Stimulated activated CD8-positive, alpha-beta memory T cell treated with anti-CD3 and anti-CD28 coated beads, Interleukin-12 subunit alpha, Interleukin-12 subunit beta, amount 100 ng/mL, for 24 hours (primary cell): ENCODE results near the gene CRKL.

ENCODE experiments used
- DNase-seq: peaks from one replicate; pipeline ENCODE4 v3.0.0-alpha.2; 2020; ENCODE audit errors: extremely low read depth

Gene CRKL

DNA sequence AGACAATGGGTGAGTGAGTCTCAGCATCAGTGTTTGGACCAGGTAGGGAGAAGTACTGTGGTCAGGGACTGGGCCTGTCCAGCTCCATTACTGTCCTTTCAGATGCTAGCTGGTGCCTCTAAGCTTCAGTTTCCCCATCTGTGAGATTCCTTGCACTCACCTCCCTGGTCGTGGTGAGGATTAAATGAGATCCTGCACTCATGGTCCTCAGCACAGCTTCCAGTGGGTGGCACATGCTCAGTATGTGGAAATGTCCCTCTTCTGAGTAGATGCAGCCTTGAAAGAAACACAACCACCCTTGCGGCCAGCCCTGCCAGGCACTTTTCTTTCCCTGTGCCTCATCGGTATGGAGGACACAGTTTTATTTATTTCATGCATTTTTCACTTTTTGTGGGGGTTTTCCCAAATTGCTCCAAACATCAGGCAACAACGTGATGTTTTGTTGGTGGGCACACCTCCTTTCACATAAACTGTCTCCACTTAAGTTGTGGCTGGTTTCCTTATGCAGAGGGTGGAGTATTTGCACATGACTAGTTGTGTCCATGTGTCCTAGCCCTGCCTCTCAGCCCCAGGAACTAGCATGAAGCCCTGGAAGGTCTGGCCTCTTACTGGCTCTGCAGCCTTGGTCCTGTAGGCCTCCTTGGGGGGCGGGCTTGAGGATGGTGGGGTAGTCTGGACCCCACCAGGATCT lies 66.0 kb downstream of the CRKL start:
- no peak for DNase-seq

DNA sequence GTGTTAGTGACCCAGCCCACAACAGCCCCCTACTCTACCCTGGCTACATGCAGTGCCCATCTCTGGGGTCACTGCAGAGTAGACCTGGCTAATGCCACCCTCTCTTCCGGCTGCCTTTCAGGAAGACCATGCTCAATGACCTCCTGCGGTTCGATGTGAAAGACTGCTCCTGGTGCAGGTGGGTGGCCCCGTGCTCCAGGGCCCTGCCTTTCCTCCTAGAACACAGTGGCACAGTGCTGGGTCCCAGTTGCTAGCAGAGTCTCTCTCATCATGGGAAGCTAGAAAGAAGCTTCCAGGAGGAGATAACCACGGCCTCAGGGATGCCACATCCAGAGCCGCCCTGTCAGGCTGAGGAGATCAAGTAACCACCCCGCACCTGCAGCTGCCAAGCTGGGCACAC lies 68.5 kb downstream of the CRKL start:
- no peak for DNase-seq

DNA sequence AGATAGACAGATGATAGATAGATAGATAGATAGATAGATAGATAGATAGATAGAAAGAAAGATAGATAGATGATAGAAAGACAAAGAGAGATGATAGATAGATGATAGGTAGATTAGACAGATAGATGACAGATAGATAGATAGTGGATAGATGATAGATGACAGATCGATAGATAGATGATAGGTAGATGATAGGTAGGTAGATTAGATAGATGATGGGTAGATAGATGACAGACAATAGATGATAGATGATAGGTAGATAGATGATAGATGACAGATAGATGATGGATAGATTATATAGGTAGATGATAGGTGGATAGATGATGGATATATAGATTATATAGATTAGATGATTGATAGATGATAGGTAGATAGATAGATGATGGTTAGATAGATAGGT lies 69.2 kb downstream of the CRKL start:
- DNase-seq: no peak

DNA sequence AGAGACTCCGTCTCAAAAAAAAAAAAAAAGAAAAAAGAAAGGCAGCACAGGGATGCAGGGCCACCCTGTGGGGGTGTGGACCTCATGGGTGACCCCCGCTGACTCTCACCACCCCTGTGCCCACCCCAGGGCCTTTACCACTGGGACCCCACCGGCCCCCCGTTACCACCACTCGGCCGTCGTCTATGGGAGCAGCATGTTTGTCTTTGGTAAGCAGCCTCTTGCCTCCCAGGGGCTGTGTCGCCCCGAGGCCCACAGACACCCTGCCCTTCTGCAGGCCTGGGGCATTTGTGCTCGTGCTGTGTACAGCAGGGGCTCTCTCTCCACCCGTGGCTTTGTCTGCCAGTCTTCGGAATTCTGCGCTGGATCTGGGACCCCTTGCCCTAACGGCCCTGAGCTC lies 70.2 kb downstream of the CRKL start:
- no peak for DNase-seq

DNA sequence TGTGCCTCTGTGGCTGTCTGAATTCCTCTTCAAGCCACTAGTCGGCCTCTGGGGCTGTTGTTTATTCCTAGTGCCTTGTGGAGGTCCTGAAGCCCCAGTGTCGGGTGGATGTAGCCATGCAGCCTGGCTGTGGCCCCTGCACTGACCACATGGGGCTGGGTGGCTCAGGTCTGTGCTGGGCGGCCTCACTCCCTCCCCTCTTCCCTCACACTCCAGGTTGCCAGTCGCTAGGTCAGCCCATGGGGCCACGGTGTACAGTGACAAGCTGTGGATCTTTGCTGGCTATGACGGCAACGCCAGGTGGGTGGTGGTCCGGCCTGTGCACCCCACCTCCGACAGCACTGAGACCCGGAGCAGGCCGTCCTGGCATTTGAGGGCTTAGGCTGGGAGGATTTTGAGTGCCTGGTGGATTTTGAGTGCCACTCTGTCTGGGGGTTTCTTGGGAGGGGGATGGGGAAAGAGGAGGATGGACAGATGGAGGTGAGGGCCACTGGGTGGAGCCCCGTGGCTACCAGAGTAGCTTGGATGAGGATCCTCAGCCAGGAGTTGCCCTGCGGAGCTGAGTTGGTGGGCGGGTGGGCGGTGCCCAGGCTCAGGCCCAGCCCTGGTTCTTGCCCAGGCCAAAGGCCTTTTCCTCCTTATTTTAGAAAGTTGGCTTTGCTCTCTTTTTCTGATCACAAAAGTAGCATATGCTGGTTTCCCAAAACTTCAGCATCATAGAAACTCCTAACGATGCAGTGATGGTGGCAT lies 71.5 kb downstream of the CRKL start:
- no peak for DNase-seq

- no peak for DNase-seq
These were observed 72.3 kb downstream of the CRKL start for GRCh38 chr22:20989323-20990138.

GRCh38 chr22:20990184-20991180 lies 73.3 kb downstream of the CRKL start:
- no peak for DNase-seq

DNA sequence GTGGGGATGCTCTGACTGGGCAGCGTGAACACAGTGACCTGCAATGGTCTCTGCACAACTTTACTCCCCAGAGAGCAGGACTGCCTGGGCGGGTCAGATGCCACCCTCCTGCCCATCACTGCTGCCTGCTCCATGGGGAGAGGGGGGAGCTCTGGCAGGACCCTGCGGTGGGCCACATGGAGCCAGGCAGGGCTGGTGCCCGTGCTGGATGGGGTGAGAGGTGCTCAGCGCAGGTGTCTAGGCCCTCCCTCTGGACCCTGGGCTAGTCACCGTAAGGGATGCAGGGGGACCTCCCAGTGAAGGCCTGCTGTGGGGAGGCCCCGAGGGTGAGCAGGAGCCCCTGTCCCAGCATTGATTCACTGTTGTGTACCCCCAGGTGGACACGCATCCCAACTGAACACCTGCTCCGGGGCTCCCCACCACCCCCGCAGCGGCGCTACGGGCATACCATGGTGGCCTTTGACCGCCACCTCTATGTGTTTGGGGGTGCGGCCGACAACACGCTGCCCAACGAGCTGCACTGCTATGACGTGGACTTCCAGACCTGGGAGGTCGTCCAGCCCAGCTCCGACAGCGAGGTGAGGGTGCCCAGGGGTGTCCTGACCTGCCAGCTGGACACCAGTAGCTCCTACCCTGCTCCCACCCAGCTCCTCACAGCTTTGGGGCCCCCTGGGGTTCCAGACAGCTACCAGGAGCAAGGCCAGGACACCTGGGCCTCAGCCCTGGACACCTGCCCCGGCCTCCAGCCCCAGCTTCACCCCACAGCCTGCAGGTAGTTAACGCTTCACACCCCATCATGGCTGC lies 74.2 kb downstream of the CRKL start:
- no peak for DNase-seq

- DNase-seq: no peak
These were observed 74.8 kb downstream of the CRKL start for GRCh38 chr22:20992056-20992442.

DNA sequence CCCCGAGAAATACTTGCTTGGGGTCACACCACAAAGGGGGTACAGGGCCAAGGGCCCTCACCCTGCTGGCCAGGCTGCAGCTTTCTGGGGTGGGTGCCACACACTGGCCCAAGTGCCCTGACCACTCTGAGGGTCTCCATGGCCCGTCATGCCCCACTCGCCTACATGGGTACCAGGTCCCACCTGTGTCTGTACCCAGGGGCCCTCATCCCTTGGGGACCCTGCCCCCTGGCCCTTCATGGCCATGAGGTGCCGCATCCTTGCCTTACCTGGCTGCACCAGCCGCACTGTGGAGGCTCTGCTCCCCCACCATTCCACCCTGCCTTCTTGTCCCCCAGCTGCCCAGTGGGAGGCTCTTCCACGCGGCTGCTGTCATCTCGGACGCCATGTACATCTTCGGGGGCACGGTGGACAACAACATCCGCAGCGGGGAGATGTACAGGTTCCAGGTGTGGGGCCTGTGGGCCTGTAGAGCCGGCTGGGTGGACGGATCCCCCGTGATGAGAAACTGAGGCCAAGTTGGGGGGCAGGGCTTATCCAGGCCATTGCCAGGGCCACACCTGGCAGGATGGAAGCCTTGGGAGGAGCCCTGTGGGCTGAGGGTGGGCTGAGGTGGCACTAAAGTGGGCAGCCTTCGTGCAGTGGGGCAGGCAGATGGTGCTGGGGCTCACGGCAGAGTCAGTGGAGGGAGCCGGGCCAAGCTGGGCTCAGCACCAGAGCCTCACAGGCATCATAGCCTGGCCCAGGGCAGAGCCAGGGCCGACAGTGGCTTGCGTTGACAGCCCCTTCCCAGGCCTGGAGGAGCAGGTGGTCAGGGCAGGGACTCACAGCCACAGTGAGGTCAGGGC lies 75.5 kb downstream of the CRKL start:
- no peak for DNase-seq

- DNase-seq: no peak
These were observed 76.3 kb downstream of the CRKL start for GRCh38 chr22:20993304-20994127.

DNA sequence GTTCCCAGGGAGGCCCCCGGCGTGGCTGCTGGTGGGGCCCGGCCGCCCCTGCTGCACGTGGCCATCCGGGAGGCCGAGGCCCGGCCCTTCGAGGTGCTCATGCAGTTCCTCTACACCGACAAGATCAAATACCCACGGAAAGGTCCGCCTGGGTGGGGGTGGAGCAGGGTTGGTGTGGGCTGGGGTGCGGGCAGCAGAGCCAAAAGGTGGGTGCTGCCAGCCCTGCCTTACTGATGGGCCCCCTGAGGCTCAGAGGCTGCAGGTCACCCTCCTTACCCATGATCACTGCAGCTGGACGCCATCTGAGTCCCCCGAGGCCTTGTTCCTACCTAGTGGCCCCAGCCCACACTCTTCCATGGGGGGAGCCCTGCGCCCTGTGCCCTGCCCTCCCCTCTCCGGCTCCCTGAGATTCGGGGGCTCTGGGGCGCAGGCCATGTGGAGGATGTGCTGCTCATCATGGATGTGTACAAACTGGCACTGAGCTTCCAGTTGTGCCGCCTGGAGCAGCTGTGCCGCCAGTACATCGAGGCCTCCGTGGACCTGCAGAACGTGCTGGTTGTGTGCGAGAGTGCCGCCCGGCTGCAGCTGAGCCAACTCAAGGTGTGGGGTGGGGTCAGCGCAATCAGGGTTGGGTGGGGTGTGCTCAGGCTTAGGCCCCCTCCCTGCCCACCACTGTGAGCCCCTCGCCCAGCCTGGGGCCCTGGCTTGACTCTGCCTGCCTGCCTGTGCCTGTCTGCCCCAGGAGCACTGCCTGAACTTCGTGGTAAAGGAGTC lies 77.1 kb downstream of the CRKL start:
- no peak for DNase-seq

GRCh38 chr22:20994902-20995241 lies 77.7 kb downstream of the CRKL start:
- DNase-seq: no peak

DNA sequence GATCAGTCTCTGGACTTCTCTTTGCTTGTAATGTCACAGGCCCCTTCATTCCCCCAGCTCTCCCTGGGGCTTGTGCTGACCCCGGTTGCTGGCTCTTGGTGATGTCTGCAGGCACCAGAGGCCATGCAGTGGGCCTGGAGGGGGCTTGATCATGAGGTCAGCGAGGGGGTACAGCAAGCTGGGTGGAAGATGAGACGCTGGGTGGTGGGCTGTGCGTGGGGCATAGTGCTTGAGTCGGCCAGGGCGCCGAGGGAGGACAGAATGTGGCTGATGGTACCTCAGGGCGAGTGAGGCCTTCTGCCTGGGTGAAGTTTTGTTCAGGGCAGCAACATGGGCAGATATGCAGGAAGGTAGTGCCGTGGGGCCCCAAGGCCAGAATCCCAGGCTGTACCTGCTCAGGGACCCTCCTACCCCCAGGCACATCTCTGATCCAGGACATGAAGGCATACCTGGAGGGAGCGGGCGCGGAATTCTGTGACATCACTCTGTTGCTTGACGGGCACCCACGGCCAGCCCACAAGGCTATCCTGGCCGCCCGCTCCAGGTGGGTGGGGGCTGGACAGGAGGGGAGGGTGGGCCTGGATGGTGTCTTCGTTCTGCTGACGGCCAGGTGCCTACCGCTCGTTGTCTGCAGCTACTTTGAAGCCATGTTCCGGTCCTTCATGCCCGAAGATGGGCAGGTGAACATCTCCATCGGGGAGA lies 78.3 kb downstream of the CRKL start:
- DNase-seq: no peak

- DNase-seq: no peak
These were observed 78.8 kb downstream of the CRKL start for GRCh38 chr22:20996031-20996410.

DNA sequence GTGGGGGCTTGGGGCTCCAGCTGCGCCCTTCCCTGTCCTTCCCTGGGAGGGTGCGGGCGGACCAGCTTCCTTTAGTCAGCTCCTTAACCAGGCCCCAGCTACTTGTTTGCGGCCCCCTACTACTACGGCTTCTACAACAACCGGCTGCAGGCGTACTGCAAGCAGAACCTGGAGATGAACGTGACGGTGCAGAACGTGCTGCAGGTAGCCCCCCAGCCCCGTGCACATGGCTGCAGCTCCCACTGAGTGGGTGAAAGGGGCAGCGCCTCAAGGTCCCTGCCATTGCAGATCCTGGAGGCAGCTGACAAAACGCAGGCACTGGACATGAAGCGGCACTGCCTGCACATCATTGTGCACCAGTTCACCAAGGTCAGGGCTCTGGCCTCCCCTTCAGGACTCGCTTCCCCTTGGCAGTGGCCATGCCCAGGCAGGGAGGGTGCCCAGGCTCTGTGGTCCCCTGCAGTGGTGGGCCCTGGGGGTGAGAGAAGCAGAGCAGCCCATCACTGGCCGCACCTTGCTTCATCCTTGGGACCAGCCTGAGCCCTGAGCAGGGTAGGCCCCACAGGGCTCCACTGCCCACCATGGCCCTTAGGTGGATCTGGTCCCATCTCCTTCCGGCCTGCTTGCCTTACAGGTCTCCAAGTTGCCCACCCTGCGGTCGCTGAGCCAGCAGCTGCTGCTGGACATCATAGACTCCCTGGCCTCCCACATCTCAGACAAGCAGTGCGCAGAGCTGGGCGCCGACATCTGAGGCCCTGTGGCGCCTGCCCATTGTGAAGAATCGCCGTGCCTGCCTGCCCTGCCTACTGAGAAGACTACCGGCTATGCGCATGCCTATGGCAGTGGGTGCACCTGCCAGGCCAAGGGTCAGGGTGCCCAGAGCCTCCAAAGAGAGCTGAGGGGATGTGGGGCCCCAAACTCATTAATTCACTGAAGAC lies 79.7 kb downstream of the CRKL start:
- DNase-seq: no peak
